Epithelial cell of proximal tubule (primary cell): ENCODE results near the gene RAPGEF5. TPM values are rescaled to one million over a fixed set of nuclear protein-coding genes. Genes with fewer than 3 reads are reported as not detected.

Experiments used
- DNase-seq: peaks from one replicate; pipeline ENCODE4 v3.0.0-alpha.2; 2011; ENCODE audit warnings: low read depth
- H3K4me3 ChIP-seq: 2 replicates; pipeline ENCODE4 v1.5.1; 2011; ENCODE audit warnings: low read depth, mild to moderate bottlenecking, low read length
- total RNA-seq: library from RNA; depleted of rRNA; stranded (reverse); fragments of >200 nt; gene quantifications from 2 replicates; pipeline ENCODE4 v1.2.3, GENCODE V29; 2015
- TF ChIP-seq, protein P1 (sequence below): conservative IDR thresholded peaks from 2 replicates; pipeline ENCODE4 v1.5.1; 2012; ENCODE audit warnings: low read depth, mild to moderate bottlenecking, low read length

Gene RAPGEF5
- total RNA-seq, 1 donor from 2014 or later: 8.3 TPM

DNA sequence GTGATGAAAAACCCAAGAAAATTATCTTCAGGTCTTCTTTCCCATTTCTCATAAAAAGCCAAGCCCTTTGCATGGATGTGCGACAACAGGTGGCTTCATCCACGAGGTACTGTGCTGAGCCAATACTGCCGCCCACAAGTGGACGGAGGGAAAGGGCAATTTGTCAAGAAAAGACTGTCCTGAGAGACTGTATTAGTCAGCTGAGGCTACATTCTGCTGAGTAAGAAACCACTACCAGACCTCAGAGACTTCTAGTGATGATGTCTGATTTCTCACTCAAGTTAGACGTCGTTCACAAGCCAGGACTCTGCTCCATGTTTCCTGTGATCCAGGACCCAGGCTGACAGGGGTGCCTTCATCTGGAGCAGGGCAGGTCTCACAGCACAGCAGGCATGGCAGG, 239.7 kb downstream of the RAPGEF5 start:
- TF ChIP-seq, protein P1, sequence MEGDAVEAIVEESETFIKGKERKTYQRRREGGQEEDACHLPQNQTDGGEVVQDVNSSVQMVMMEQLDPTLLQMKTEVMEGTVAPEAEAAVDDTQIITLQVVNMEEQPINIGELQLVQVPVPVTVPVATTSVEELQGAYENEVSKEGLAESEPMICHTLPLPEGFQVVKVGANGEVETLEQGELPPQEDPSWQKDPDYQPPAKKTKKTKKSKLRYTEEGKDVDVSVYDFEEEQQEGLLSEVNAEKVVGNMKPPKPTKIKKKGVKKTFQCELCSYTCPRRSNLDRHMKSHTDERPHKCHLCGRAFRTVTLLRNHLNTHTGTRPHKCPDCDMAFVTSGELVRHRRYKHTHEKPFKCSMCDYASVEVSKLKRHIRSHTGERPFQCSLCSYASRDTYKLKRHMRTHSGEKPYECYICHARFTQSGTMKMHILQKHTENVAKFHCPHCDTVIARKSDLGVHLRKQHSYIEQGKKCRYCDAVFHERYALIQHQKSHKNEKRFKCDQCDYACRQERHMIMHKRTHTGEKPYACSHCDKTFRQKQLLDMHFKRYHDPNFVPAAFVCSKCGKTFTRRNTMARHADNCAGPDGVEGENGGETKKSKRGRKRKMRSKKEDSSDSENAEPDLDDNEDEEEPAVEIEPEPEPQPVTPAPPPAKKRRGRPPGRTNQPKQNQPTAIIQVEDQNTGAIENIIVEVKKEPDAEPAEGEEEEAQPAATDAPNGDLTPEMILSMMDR: no peak

DNA sequence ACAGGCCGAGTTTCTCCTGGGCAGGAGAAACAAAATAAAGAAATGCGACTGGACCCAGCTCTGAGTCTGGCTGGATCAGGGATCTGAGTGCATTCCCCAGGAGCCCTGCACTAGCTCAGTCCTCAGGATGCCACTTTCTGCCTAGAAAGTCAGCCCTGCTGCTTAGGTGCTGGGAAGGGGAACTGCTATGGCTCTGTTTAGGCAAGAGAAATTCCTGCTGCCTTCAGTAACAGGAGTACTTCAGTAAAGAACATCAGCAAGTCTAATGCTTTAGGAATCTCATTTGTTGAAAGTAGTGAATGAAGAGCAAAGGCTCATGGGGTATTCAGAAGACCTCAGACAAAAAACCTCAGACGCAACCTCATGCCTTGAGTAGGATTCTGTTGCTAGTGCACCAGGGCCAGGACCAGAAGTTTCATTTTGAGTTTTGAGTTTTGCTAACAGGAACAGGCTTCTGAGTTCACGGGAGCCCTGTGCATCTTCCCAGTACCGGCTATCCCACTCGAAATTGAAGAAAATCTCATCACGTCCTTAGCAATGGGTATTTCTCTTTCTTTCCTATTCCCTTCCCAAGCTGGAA, 240.4 kb downstream of the RAPGEF5 start:
- TF ChIP-seq, protein P1: no peak
- no peak overlapping the region for H3K4me3 ChIP-seq
- DNase-seq: no peak

More for the DNA sequence above, 239.7 kb downstream of the RAPGEF5 start:
- DNase-seq: no peak
- no peak overlapping the region for H3K4me3 ChIP-seq

DNA sequence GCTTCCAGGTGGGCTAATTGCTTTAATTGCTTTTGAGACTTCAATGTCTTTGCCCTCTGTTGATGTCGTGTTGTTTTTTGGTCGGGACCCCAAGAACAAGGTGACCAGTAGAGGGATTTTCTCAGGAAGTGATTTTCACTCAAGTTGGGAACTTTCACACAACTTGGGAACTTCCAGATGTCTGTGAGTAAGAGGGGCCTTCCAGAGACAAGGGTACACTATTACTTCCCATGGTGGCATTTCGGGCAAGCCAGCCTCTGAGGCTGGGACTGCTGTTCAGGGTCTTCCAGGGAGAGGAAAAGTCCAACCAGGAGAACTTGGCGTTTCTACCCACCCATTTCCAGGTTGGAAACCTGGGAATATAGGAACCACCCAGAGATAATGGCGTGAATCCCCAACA, 241.3 kb downstream of the RAPGEF5 start:
- TF ChIP-seq, protein P1: no peak
- no peak overlapping the region for H3K4me3 ChIP-seq
- DNase-seq: no peak

DNA sequence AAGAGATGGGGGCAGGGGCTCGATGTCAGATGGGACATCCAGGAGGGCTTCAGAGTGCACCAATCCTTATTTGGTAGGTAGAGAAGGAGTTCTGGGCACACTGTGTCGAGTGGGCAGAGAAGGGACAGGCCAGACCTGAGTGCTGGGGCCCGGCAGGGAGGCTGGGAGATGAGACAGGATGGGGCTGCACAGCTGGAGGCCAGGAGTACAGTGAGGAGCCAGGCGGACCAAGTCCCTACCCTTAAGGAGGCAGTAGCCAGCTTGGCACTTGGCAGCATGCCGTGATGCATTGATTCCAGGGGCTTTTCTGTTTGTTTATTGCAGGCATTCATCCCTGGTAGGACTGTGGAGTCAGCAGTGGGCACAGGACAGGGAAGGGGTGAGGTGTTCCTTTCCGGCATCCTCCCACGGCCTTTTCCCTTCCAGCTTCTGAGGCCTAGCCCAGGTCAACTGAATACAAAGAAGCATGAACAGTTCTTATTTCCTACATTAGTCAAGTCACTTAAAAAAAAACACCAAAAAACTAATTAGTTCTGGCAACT, 242.4 kb downstream of the RAPGEF5 start:
- TF ChIP-seq, protein P1: no peak
- DNase-seq: no peak
- no peak overlapping the region for H3K4me3 ChIP-seq

DNA sequence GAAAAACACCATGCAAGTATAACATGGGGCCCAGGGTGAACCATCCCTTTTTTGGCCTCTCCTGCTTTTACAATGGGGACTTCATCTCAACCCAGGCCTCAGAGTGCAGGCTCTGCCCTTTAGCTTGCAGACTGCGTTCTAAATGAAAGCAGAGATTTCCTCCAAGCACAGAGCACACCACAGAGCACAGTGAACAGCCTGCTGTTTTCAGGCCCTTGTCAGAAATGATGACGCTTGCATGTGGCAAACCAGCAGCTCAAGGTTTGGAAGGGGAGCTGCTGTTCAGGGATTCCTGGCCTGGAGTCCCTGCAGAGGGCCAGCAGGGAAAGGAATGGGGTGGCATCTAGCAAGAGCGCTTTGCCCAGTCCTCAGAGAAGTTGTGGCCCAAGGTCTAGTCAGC, 243.9 kb downstream of the RAPGEF5 start:
- H3K4me3 ChIP-seq: no peak overlapping the region
- no peak for DNase-seq
- TF ChIP-seq, protein P1: no peak

DNA sequence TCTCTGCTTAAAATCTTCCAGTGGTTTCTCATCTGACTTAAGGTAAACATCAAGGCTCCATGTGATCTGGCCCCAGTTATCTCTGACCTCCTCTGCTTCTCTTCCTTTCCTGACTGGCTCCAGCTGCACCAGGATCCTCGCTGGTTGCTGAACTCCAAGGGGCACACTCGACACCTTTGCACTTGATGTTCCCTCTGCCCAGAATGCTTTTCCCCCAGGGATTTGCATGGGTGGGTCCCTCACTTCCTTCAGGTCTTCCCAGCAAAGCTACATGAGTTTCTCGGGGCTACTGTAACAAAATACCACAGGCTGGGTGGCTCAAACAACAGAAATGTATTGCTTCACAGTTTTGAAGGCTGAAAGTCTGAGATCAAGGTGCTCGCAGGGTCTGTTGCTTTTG, 245.3 kb downstream of the RAPGEF5 start:
- H3K4me3 ChIP-seq: no peak overlapping the region
- TF ChIP-seq, protein P1: no peak
- DNase-seq: no peak

DNA sequence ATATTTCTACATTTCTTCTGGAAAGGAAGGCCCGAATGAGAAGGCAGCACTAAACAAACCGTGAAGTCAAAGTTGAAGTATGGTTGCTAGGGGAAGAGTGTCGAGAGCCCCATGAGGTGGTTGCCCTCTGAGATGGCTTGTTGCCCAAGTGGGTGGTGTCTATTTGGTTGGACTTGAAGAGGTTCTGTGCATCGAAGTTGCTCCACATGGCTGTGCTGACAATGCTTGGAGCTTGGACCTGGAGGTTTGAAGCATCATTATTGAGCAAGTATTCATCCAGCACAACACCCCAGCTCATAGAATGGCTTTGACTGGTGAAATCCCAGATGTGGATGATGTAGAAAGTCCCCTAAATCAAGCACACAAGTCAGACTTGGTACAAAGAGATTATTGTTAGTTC, 246.1 kb downstream of the RAPGEF5 start:
- DNase-seq: no peak
- TF ChIP-seq, protein P1: no peak

More for the DNA sequence above, 246.1 kb downstream of the RAPGEF5 start:
- H3K4me3 ChIP-seq: no peak overlapping the region
